HEK293 (cell line): ENCODE measurements around the gene LRRC49.

Experiments used
- CTCF ChIA-PET: fragments of 350-600 bp; formaldehyde crosslinking; extraction: SDS; loops from one replicate; lab custom pipeline; 2021; ENCODE audit warnings: antibody characterized with exemption; lab: Yijun Ruan, JAX
- POLR2A ChIA-PET: fragments of 300-600 bp; formaldehyde crosslinking; extraction: SDS; loops from one replicate; lab custom pipeline; 2020; ENCODE audit warnings: antibody characterized with exemption, inconsistent platforms; lab: Yijun Ruan, JAX
- H3K27ac ChIP-seq: fragments of 200-500 bp; sonication (Bioruptor generic); 2 replicates; pipeline ENCODE4 v1.5.1; 2014; ENCODE audit warnings: low read depth, low read length, control low read depth, inconsistent platforms; ENCODE audit errors: extremely low read depth
- H3K36me3 ChIP-seq, 2 experiments: fragments of 200-500 bp in 1 of 2; sonication (Bioruptor generic) in 1 of 2; 1 replicate in 1 of 2; 2 replicates in 1 of 2; pipeline ENCODE4 v1.5.1; 2014 to 2017; ENCODE audit warnings: inconsistent platforms in 2 of 2, low read length in 2 of 2; ENCODE audit not compliant: control insufficient read depth in 2 of 2, insufficient read depth in 1 of 2
- H3K4me1 ChIP-seq: fragments of 200-500 bp; sonication (Bioruptor generic); 2 replicates; pipeline ENCODE4 v1.5.1; 2014; ENCODE audit warnings: mild to moderate bottlenecking, low read length, inconsistent platforms; ENCODE audit not compliant: control insufficient read depth, insufficient read depth
- H3K4me3 ChIP-seq: 2 replicates; pipeline ENCODE4 v1.5.1; 2011; ENCODE audit warnings: low read depth, mild to moderate bottlenecking, control low read depth, low read length, moderate library complexity
- H3K9me3 ChIP-seq: fragments of 200-500 bp; sonication (Bioruptor generic); 2 replicates; pipeline ENCODE4 v1.5.1; 2014; ENCODE audit warnings: low read depth, low read length, inconsistent platforms; ENCODE audit not compliant: control insufficient read depth, insufficient read depth
- KLF7 ChIP-seq: fragments of 450-650 bp; formaldehyde crosslinking; IDR thresholded peaks from 2 replicates; pipeline ENCODE4 v1.5.1; 2016; ENCODE audit warnings: missing biosample characterization, missing genetic modification characterization, borderline replicate concordance
- SP7 ChIP-seq: fragments of 450-650 bp; formaldehyde crosslinking; IDR thresholded peaks from 2 replicates; pipeline ENCODE4 v1.5.1; 2016; ENCODE audit warnings: missing biosample characterization, missing genetic modification characterization
- TRIM28 ChIP-seq: IDR thresholded peaks from 2 replicates; pipeline ENCODE4 v1.6.1; 2011; ENCODE audit warnings: low read length, control low read depth, borderline replicate concordance
- TSHZ1 ChIP-seq: fragments of 450-650 bp; formaldehyde crosslinking; IDR thresholded peaks from 2 replicates; pipeline ENCODE4 v1.5.1; 2016; ENCODE audit warnings: missing biosample characterization, missing genetic modification characterization, borderline replicate concordance
- YY1 ChIP-seq: fragments of 450-650 bp; formaldehyde crosslinking; IDR thresholded peaks from 2 replicates; pipeline ENCODE4 v1.5.1; 2018; ENCODE audit warnings: missing biosample characterization, missing genetic modification characterization
- YY2 ChIP-seq: fragments of 450-650 bp; formaldehyde crosslinking; IDR thresholded peaks from 2 replicates; pipeline ENCODE4 v1.5.1; 2016; ENCODE audit warnings: missing biosample characterization, missing genetic modification characterization
- ZFHX2 ChIP-seq: fragments of 450-650 bp; formaldehyde crosslinking; conservative IDR thresholded peaks from 2 replicates; pipeline ENCODE4 v1.5.1; 2016; ENCODE audit warnings: missing biosample characterization, missing genetic modification characterization
- ZNF23 ChIP-seq: fragments of 450-650 bp; formaldehyde crosslinking; IDR thresholded peaks from 2 replicates; pipeline ENCODE4 v1.5.1; 2016; ENCODE audit warnings: missing biosample characterization, missing genetic modification characterization, borderline replicate concordance
- ZNF302 ChIP-seq: fragments of 450-650 bp; formaldehyde crosslinking; IDR thresholded peaks from 2 replicates; pipeline ENCODE4 v1.5.1; 2016; ENCODE audit warnings: missing biosample characterization, missing genetic modification characterization, low read depth
- ZNF426 ChIP-seq: fragments of 450-650 bp; formaldehyde crosslinking; IDR thresholded peaks from 2 replicates; pipeline ENCODE4 v1.5.1; 2017; ENCODE audit warnings: missing biosample characterization, missing genetic modification characterization, mild to moderate bottlenecking, inconsistent platforms, moderate library complexity
- ZNF513 ChIP-seq: fragments of 450-650 bp; IDR thresholded peaks from 2 replicates; pipeline ENCODE4 v1.5.1; 2018; ENCODE audit warnings: missing biosample characterization, missing genetic modification characterization
- ZNF514 ChIP-seq: fragments of 450-650 bp; formaldehyde crosslinking; IDR thresholded peaks from 2 replicates; pipeline ENCODE4 v1.5.1; 2016; ENCODE audit warnings: missing biosample characterization, missing genetic modification characterization
- ZNF558 ChIP-seq: fragments of 450-650 bp; formaldehyde crosslinking; IDR thresholded peaks from 2 replicates; pipeline ENCODE4 v1.5.1; 2016; ENCODE audit warnings: missing biosample characterization, missing genetic modification characterization
- ZNF660 ChIP-seq: fragments of 450-650 bp; IDR thresholded peaks from 2 replicates; pipeline ENCODE4 v1.5.1; 2018; ENCODE audit warnings: missing biosample characterization, mild to moderate bottlenecking, missing genetic modification characterization
- ZNF707 ChIP-seq: fragments of 450-650 bp; formaldehyde crosslinking; IDR thresholded peaks from 2 replicates; pipeline ENCODE4 v1.5.1; 2016; ENCODE audit warnings: missing biosample characterization, missing genetic modification characterization
- ZNF76 ChIP-seq: fragments of 450-650 bp; formaldehyde crosslinking; IDR thresholded peaks from 2 replicates; pipeline ENCODE4; 2016; ENCODE audit warnings: low read depth, missing biosample characterization, missing genetic modification characterization, borderline replicate concordance
- ZNF777 ChIP-seq: fragments of 450-650 bp; formaldehyde crosslinking; IDR thresholded peaks from 2 replicates; pipeline ENCODE4 v1.5.1; 2017; ENCODE audit warnings: missing biosample characterization, missing genetic modification characterization, borderline replicate concordance
- ZNF785 ChIP-seq: fragments of 450-650 bp; formaldehyde crosslinking; IDR thresholded peaks from 2 replicates; pipeline ENCODE4 v1.5.1; 2016; ENCODE audit warnings: missing biosample characterization, missing genetic modification characterization
- ZSCAN16 ChIP-seq: fragments of 450-650 bp; formaldehyde crosslinking; IDR thresholded peaks from 2 replicates; pipeline ENCODE4 v1.5.1; 2016; ENCODE audit warnings: missing biosample characterization, missing genetic modification characterization
- TF ChIP-seq, protein P1 (sequence below): fragments of 450-650 bp; formaldehyde crosslinking; IDR thresholded peaks from 2 replicates; pipeline ENCODE4 v1.5.1; 2016; ENCODE audit warnings: missing biosample characterization, missing genetic modification characterization

LRRC49 gene

DNA sequence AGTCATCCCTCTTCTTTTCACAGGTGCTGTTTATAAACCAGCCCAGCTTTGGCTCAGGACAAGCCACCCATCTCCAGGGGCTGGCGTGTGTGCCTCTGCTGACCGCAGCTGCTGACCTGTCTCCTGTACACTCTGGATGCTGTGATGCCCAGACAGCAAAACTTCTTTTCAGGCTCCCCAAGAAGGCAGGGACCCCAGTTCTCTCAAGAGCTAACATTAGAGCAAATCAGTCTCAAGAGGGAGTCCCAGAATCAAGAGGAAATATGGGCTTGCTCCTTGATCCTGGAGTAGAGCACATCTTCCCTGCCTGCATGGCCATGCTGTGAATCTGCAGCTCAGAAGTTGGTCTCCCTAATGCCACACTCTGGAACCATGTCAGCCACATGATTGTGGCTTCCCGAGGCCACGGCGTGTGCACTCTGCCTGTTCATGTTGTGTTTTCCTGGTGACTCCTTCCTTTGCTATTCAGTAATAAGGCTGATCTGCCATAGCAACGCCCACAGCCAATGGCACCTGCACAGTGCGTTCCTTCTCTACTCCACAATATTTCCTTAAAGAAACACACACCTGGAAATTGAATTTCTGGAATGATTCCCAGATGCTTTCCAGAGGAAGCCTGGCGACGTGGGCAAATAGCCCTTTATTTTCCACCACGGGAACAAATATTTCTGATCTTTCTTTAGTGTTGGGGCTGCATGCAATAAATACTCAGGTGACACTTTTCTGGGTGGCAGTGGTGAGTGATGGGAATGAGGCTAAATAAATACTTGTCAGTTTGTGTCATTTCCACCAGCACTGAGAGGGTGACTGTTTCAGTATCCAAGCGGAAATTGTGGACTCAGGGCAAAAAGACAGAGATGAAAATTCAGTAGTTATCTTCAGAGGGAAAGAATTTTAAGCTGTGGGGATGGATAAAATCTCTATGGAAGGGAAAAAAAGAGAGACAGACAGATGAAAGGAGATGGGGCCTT, 200.7 kb downstream of the LRRC49 start:
- TF ChIP-seq YY1 (no peak), SP7 (tag by site-specific recombination) (no peak), YY2 (tag by site-specific recombination) (peak; percentile 27; the same call in 1 of the 2 replicates), ZNF23 (tag by site-specific recombination) (no peak), ZNF558 (tag by site-specific recombination) (no peak), ZFHX2 (0 out of 2 replicates have a peak, but pooled peaks have one; percentile 15)
- Histone ChIP-seq H3K9me3 (no peaks in the 10 kb centered on the region; the same call in 1 of the 2 replicates), H3K36me3 (no peaks in the 10 kb centered on the region), H3K27ac (no peak overlapping the region), H3K4me1 (no peaks in the 10 kb centered on the region), H3K4me3 (no peak overlapping the region)
- POLR2A ChIA-PET = no interaction called here
- CTCF ChIA-PET = interaction anchor here (0.6 kb wide), 1 partner anchor 13 kb away, joined by 3 read pairs; no protein-coding TSS in a partner anchor

DNA sequence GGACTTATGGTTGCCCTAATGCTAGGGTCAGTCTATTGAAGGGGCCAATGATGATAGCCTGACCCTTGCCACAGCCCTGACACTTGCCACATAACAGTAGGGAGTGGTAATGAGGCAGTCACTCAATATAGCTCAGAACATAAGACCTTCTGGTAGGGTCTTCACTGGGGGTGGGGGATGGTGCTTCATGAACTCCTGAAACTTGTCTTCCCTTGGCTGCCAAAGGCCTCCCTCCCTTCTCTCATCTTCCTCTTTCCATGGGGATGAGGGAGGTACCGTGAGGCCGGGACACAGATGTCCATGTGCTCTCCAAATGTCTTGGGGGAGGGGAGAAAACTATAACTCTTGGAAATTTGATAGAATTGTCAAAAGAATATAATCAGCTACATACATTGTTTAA, 201.5 kb downstream of the LRRC49 start:
- ChIA-PET POLR2A (no interaction called here), CTCF (interaction anchor here (0.7 kb wide), 1 partner anchor 152 kb away, joined by 4 read pairs; no protein-coding TSS in a partner anchor)
- H3K27ac ChIP-seq = no peak overlapping the region

DNA sequence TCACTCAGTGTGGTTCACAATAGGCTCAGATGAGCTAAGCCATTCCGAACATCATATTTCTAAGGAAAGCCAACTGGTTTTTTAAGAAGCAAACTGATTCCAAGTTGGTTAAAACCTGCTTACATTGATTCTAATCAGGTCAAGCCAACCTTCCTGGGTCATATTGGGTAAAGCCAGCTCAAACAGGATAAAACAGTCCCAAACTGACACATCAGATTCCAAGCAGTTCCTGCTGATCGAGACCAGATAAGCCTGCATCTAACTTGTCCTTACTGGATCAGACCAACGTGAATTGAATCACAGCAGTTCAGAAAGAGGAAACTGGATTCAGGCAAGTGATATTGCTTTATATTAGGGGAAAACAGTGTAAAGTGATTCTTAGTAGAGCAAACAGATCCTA, 204.1 kb downstream of the LRRC49 start:
- Histone ChIP-seq H3K27ac (no peak overlapping the region), H3K4me3 (no peak overlapping the region), H3K36me3 (no peaks in the 10 kb centered on the region), H3K9me3 (no peaks in the 10 kb centered on the region), H3K4me1 (no peaks in the 10 kb centered on the region)
- no peak for TF ChIP-seq ZNF707 (tag by site-specific recombination)
- ChIA-PET CTCF (interaction anchor here (0.6 kb wide), 2 partner anchors 19 to 54 kb away, joined by 3 read pairs; partner anchors contain the start of gene THSD4), POLR2A (no interaction called here)

More for the DNA sequence above, 201.5 kb downstream of the LRRC49 start:
- H3K4me1 ChIP-seq = no peaks in the 10 kb centered on the region
- no peaks in the 10 kb centered on the region for H3K9me3 ChIP-seq
- H3K36me3 ChIP-seq = no peaks in the 10 kb centered on the region
- no peak for TF ChIP-seq ZSCAN16 (tag by site-specific recombination)
- no peak overlapping the region for H3K4me3 ChIP-seq

DNA sequence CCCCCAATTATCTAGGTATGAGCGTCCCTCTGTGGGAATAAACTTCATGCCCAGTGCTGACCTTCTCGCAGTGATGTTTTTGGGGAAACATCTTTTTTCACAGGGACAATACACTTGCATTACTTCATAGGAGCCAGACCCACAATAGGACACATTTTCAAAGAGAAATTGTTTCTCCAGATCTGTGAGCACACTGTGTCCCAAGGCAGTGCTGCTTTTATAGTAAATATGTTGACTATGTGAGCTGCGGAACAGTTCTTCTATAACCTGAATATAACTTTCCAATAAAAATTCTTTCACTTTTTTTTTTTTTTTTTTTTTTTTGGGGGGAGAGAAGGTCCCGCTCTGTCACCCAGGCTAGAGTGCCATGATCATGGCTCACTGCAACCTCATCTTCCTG, 205.3 kb downstream of the LRRC49 start:
- ChIA-PET CTCF (no interaction called here), POLR2A (no interaction called here)

More for the DNA sequence above, 205.3 kb downstream of the LRRC49 start:
- Histone ChIP-seq H3K27ac (no peak overlapping the region), H3K4me3 (no peak overlapping the region), H3K4me1 (no peaks in the 10 kb centered on the region), H3K9me3 (no peaks in the 10 kb centered on the region), H3K36me3 (no peaks in the 10 kb centered on the region)
- no peak for TF ChIP-seq ZNF514
- TF ChIP-seq ZNF76 = no peak
- TF ChIP-seq ZNF513 (tag by site-specific recombination) = no peak
- TF ChIP-seq, protein P1, sequence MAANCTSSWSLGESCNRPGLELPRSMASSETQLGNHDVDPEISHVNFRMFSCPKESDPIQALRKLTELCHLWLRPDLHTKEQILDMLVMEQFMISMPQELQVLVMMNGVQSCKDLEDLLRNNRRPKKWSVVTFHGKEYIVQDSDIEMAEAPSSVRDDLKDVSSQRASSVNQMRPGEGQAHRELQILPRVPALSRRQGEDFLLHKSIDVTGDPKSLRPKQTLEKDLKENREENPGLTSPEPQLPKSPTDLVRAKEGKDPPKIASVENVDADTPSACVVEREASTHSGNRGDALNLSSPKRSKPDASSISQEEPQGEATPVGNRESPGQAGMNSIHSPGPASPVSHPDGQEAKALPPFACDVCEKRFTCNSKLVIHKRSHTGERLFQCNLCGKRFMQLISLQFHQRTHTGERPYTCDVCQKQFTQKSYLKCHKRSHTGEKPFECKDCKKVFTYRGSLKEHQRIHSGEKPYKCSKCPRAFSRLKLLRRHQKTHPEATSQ = no peak
- no peak for TF ChIP-seq ZNF558 (tag by site-specific recombination)
- TF ChIP-seq TRIM28 = no peak
- no peak for TF ChIP-seq YY2 (tag by site-specific recombination)
- TF ChIP-seq TSHZ1 (tag by site-specific recombination) = no peak
- TF ChIP-seq ZNF785 (tag by site-specific recombination) = no peak
- no peak for TF ChIP-seq ZNF426
- TF ChIP-seq ZNF302 = no peak
- TF ChIP-seq ZNF660 (tag by site-specific recombination) = no peak
- TF ChIP-seq ZNF777 (tag by site-specific recombination) = no peak
- no peak for TF ChIP-seq KLF7 (tag by site-specific recombination)
